Measurements from ENCODE around the gene LRRFIP1. TPM values are rescaled to one million over a fixed set of nuclear protein-coding genes. Genes with fewer than 3 reads are reported as not detected.
"Not testable (repeated sequence)": the region's sequence is repeated elsewhere in the genome, so short reads cannot be mapped to it uniquely, and the experiment has no call there.

Gene LRRFIP1
- total RNA-seq, 2 donors from 2014 or later: 66.1 to 73.1 TPM

DNA sequence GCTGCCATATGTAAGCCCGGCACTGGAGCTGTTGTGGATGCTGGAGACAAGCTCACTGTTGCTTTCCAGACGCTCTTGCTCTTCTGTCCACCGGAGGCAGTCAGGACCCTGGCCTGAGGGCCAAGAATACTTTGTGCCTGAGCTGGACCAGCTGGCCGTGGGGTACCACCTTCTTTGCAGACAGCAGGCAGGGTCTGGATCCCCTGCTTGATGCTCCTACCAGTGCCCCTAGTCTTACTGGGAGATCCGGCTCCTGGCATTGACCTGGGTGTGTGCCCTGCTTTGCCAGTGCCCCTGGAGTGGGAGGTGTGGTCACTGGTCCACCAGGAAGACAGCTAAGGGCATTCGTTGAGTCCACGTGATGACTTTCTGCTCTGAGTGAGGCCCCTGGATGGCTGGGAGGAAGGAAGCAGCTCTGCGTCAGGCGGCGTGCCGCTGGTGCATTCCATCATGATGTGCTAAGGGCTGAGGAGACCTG is 59.3 kb downstream of the LRRFIP1 start:
- H3K27ac ChIP-seq: peak overlapping the region; percentile 30 to 76
- no peaks in the 10 kb centered on the region for H3K27me3 ChIP-seq (replicated peaks; ENCODE audit: insufficient read depth)
- intact Hi-C loops (cut with DNase I): no loop called here
- no peaks in the 10 kb centered on the region for H3K4me1 ChIP-seq (replicated peaks)
- no peak for TF ChIP-seq POLR2A (IDR thresholded peaks at IDR 0.05)
- TF ChIP-seq POLR2AphosphoS5 (IDR thresholded peaks at IDR 0.05): no peak
- TF ChIP-seq, protein P1, sequence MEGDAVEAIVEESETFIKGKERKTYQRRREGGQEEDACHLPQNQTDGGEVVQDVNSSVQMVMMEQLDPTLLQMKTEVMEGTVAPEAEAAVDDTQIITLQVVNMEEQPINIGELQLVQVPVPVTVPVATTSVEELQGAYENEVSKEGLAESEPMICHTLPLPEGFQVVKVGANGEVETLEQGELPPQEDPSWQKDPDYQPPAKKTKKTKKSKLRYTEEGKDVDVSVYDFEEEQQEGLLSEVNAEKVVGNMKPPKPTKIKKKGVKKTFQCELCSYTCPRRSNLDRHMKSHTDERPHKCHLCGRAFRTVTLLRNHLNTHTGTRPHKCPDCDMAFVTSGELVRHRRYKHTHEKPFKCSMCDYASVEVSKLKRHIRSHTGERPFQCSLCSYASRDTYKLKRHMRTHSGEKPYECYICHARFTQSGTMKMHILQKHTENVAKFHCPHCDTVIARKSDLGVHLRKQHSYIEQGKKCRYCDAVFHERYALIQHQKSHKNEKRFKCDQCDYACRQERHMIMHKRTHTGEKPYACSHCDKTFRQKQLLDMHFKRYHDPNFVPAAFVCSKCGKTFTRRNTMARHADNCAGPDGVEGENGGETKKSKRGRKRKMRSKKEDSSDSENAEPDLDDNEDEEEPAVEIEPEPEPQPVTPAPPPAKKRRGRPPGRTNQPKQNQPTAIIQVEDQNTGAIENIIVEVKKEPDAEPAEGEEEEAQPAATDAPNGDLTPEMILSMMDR (IDR thresholded peaks at IDR 0.05): no peak
- no peaks in the 10 kb centered on the region for H3K36me3 ChIP-seq
- no peak overlapping the region for H3K4me3 ChIP-seq
- 85% methylated on average over 11 of the region's 11 CpGs for WGBS
- H3K9me3 ChIP-seq: no peaks in the 10 kb centered on the region
- DNase-seq (ENCODE audit: low spot score): no peak

DNA sequence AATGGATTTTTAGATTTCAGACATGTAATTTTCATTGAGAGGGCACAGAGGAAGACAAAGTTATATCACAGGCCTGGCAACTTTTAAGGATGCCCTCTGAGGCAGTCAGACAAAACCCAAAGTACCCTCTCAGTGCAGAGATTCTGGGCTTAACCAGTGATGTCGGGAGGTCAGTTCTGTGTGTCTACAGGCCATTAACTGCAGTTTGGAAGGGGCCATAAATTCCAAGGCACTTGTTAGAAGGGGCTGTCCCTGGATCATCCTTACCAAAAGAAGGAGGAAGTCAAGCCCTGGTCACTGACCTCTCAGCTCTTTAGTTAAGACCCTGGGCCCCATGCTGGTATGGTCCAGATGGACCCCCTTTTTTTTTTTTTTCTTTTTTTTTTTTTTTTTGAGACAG is 60.7 kb downstream of the LRRFIP1 start:
- no peaks in the 10 kb centered on the region for H3K9me3 ChIP-seq
- no peak for DNase-seq (ENCODE audit: low spot score)
- H3K27me3 ChIP-seq (replicated peaks; ENCODE audit: insufficient read depth): no peaks in the 10 kb centered on the region
- no peaks in the 10 kb centered on the region for H3K4me1 ChIP-seq (replicated peaks)
- no peak overlapping the region for H3K4me3 ChIP-seq
- TF ChIP-seq POLR2AphosphoS5 (IDR thresholded peaks at IDR 0.05): no peak
- TF ChIP-seq, protein P1 (IDR thresholded peaks at IDR 0.05): no peak
- TF ChIP-seq POLR2A (IDR thresholded peaks at IDR 0.05): no peak
- H3K27ac ChIP-seq: peak overlapping the region; percentile 65 to 76
- 74% methylated on average over 1 of the region's 1 CpG for WGBS
- intact Hi-C loops (cut with DNase I): no loop called here
- no peaks in the 10 kb centered on the region for H3K36me3 ChIP-seq

DNA sequence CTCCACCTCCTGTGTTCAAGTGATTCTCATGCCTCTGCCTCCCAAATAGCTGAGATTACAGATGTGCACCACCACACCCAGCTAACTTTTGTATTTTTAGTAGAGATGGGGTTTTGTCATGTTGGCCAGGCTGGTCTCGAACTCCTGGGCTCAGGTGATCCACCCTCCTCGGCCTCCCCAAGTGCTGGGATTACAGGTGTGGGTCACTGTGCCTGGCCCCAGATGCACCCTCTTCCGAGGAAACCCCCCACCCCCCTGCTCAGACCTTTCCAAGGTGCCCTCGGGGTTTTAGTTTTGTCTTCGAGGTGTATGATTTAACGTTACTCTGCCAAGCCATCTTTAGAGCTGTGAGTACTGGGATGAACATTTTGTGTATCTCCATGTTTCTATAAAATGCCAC is 61.2 kb downstream of the LRRFIP1 start:
- H3K9me3 ChIP-seq; intact Hi-C loops (cut with DNase I); DNase-seq (ENCODE audit: low spot score); H3K27me3 ChIP-seq (replicated peaks; ENCODE audit: insufficient read depth); H3K36me3 ChIP-seq; H3K4me3 ChIP-seq; H3K4me1 ChIP-seq (replicated peaks): not testable (repeated sequence)
- WGBS: 87% methylated on average over 6 of the region's 6 CpGs
- H3K27ac ChIP-seq: peak overlapping the region; percentile 65 to 76

DNA sequence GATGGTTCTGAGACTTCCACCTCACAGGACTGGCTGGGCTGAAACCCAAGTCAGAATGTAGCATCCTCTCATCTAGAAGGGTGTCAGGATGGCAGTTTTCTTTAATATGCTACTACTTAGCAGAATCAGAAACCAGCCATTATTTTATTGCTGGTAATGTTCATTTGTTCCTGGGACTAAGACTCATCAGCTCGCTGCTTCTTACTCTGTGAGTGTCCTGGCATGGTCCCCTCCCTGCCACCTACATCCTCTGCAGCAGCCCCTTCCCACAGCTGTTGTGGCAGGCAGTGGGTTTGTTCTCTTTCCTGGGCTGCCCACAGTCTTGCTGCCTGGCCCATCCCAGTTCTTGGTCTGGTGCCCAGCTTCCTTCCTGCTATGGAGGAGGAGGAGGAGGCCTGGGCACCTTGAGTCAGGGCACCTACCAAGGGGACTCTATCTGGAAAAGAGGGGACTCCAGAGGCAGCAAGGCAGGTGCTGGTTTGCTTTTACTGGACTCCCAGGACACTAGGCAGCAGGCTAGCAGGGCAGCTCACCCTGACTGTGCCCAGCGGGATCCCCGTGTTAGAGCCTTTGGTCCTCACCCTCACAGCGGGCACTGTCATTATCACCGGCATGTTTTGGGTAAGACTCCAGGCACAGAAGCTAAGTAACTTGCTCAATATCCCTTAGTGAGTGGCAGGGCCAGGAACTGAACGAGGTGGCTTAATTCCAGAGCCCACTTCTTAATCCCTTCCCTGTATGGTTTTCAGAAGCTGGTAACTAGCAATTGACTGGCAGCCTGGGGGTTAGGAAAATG is 62.1 kb downstream of the LRRFIP1 start:
- Histone ChIP-seq H3K27ac (peak overlapping the region; percentile 38 to 57), H3K27me3 (replicated peaks; ENCODE audit: insufficient read depth) (no peaks in the 10 kb centered on the region), H3K9me3 (no peaks in the 10 kb centered on the region), H3K4me3 (no peak overlapping the region), H3K36me3 (no peaks in the 10 kb centered on the region), H3K4me1 (replicated peaks) (peaks cover 8% of the 10 kb centered on the region)
- intact Hi-C loops (cut with DNase I): loop anchor here (5.0 kb wide), 1 partner anchor 48 kb away; no protein-coding TSS in a partner anchor
- WGBS: 68% methylated on average over 6 of the region's 6 CpGs
- TF ChIP-seq POLR2A (IDR thresholded peaks at IDR 0.05) (no peak), POLR2AphosphoS5 (IDR thresholded peaks at IDR 0.05) (no peak)
- TF ChIP-seq, protein P1 (IDR thresholded peaks at IDR 0.05): no peak
- no peak for DNase-seq (ENCODE audit: low spot score)

DNA sequence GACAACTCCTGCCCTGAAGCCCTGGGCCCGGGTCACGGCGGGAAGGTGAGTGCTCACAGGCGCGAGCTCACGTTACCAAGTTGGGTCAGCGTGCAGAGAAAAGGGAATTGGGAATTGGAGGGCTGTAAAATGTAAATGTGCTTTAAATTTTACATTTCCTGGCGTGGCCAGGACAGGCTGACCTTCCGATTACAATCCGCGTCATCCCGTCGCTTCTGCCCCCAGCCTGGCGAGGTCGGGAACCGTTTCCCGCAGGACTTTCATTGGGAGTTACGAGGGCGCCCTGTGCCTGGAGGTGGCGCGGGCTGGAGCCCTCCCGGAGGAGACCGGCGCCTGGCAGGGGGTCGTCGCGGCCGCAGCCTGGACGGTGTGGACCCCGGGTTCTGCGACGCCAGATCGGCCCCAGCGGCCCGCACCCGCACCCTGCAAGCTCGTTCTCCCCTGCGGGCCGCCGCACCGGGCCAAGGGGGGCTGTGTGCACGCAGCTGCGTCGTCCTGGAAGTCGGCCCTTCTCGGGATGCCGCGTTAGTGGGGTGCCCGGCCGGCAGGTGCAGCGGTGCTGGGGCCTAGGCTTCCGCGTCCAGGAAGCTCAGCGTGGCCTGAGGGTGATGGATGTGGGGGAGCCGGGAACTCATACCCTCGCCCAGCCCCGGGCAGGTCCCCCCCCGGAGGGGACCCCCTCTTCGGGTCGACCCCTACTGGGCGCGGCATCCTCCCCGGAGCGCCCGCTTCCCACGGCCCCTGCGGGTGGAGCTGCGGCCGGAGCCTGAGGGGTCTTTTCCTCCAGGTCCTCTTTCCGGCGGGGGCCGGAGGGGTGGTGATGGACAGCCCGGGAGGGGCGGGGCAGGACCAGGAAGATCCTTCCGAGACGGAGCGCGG is 63.9 kb downstream of the LRRFIP1 start:
- Histone ChIP-seq H3K4me1 (replicated peaks) (peaks cover 20% of the 10 kb centered on the region), H3K36me3 (no peaks in the 10 kb centered on the region), H3K4me3 (peak overlapping the region; percentile 60 to 82), H3K27me3 (replicated peaks; ENCODE audit: insufficient read depth) (no peaks in the 10 kb centered on the region), H3K27ac (peak overlapping the region; percentile 90 to 91), H3K9me3 (no peaks in the 10 kb centered on the region)
- WGBS: 18% methylated on average over 50 of the region's 78 CpGs
- no peak for DNase-seq (ENCODE audit: low spot score)
- intact Hi-C loops (cut with DNase I): loop anchor here (5.0 kb wide), 1 partner anchor 46 kb away; no protein-coding TSS in a partner anchor
- TF ChIP-seq, protein P1 (IDR thresholded peaks at IDR 0.05): no peak
- TF ChIP-seq POLR2AphosphoS5 (IDR thresholded peaks at IDR 0.05) (peak; percentile 34), POLR2A (IDR thresholded peaks at IDR 0.05) (peak; percentile 49)

Measured in prostate gland (tissue), 2 donors.